OCI-LY1 (cell line): ENCODE results near the gene RAD23A.
"Not testable (repeated sequence)": the region's sequence is repeated elsewhere in the genome, so short reads cannot be mapped to it uniquely, and the experiment has no call there.

Experiments
- H2AFZ ChIP-seq: fragments of 200-600 bp; sonication (generic), shearing (Covaris generic); 2 replicates; pipeline ENCODE4 v1.6.0; 2014; ENCODE audit warnings: antibody characterized with exemption, mild to moderate bottlenecking, low read length
- H3F3A ChIP-seq: fragments of 200-600 bp; sonication (generic), shearing (Covaris generic); 2 replicates; pipeline ENCODE4 v1.6.0; 2014; ENCODE audit warnings: mild to moderate bottlenecking, antibody characterized with exemption, low read length, moderate library complexity; ENCODE audit not compliant: insufficient read depth
- H3K27ac ChIP-seq: fragments of 200-600 bp; sonication (generic); 2 replicates; pipeline ENCODE4 v1.5.1; 2014; ENCODE audit warnings: low read length, mixed run types, mild to moderate bottlenecking, low read depth; ENCODE audit not compliant: poor library complexity, severe bottlenecking
- H3K27me3 ChIP-seq: fragments of 200-600 bp; sonication (generic); 2 replicates; pipeline ENCODE4 v1.6.0; 2014; ENCODE audit warnings: antibody characterized with exemption, mild to moderate bottlenecking, low read length, moderate library complexity; ENCODE audit not compliant: insufficient read depth
- H3K36me3 ChIP-seq: fragments of 200-600 bp; sonication (generic); 2 replicates; pipeline ENCODE4 v1.6.1; 2014; ENCODE audit warnings: mild to moderate bottlenecking, antibody characterized with exemption, low read length, moderate library complexity, mixed read lengths; ENCODE audit not compliant: insufficient read depth
- H3K4me1 ChIP-seq: fragments of 200-600 bp; sonication (generic); 2 replicates; pipeline ENCODE4 v1.5.1; 2014; ENCODE audit warnings: mild to moderate bottlenecking, low read length, moderate library complexity; ENCODE audit not compliant: insufficient read depth, severe bottlenecking
- H3K4me2 ChIP-seq: fragments of 200-600 bp; sonication (generic), shearing (Covaris generic); 2 replicates; pipeline ENCODE4 v1.6.1; 2014; ENCODE audit warnings: low read length
- H3K4me3 ChIP-seq: fragments of 200-600 bp; sonication (generic); 2 replicates; pipeline ENCODE4 v1.5.1; 2014; ENCODE audit warnings: low read length, low read depth, mild to moderate bottlenecking, mixed read lengths; ENCODE audit not compliant: poor library complexity, severe bottlenecking
- H3K79me2 ChIP-seq: fragments of 200-600 bp; shearing (Covaris generic); 2 replicates; pipeline ENCODE4 v1.6.1; 2016; ENCODE audit warnings: mixed run types, low read length, mixed read lengths; ENCODE audit not compliant: insufficient read depth
- H3K9ac ChIP-seq: fragments of 200-600 bp; sonication (generic), shearing (Covaris generic); 2 replicates; pipeline ENCODE4 v1.6.1; 2014; ENCODE audit warnings: mild to moderate bottlenecking, low read length, mixed read lengths
- H3K9me2 ChIP-seq: fragments of 200-600 bp; sonication (generic), shearing (Covaris generic); 2 replicates; pipeline ENCODE4 v1.6.1; 2014; ENCODE audit warnings: low read depth, mild to moderate bottlenecking, low read length, mixed read lengths
- H3K9me3 ChIP-seq: fragments of 200-600 bp; shearing (Covaris generic); 2 replicates; pipeline ENCODE4 v1.6.1; 2014; ENCODE audit warnings: low read length, mixed read lengths
- H4K20me1 ChIP-seq: fragments of 200-600 bp; sonication (generic), shearing (Covaris generic); 2 replicates; pipeline ENCODE4 v1.6.0; 2016; ENCODE audit warnings: mild to moderate bottlenecking, low read length; ENCODE audit not compliant: insufficient read depth
- CTCF ChIP-seq: fragments of 200-600 bp; sonication (generic), shearing (Covaris generic); IDR thresholded peaks from 2 replicates; pipeline ENCODE4 v1.5.1; 2017; ENCODE audit warnings: mild to moderate bottlenecking, antibody characterized with exemption, low read length, moderate library complexity, mixed read lengths
- EZH2 ChIP-seq: fragments of 200-600 bp; sonication (generic), shearing (Covaris generic); IDR thresholded peaks from 2 replicates; pipeline ENCODE4 v1.8.0; 2017; ENCODE audit warnings: borderline replicate concordance, mixed run types, mild to moderate bottlenecking, antibody characterized with exemption, low read length, moderate library complexity, mixed read lengths

The RAD23A gene

GRCh38 chr19:12953138-12953798 is 7.6 kb downstream of the RAD23A start:
- Histone ChIP-seq H3K9me2 (no peaks in the 10 kb centered on the region), H3K4me2 (no peak overlapping the region), H2AFZ (no peak overlapping the region), H3K4me3 (no peak overlapping the region), H3K79me2 (no peaks in the 10 kb centered on the region), H3K36me3 (peaks cover 67% of the 10 kb centered on the region), H4K20me1 (no peaks in the 10 kb centered on the region), H3K9me3 (no peaks in the 10 kb centered on the region), H3F3A (peaks cover 14% of the 10 kb centered on the region), H3K27me3 (no peaks in the 10 kb centered on the region), H3K4me1 (peaks cover 28% of the 10 kb centered on the region), H3K27ac (peak overlapping the region; percentile 89), H3K9ac (no peak overlapping the region)
- TF ChIP-seq EZH2 (no peak), CTCF (no peak)

- Histone ChIP-seq H3K4me1 (peaks cover 28% of the 10 kb centered on the region), H3K27me3 (no peaks in the 10 kb centered on the region), H3K4me2 (peak overlapping the region; percentile 75), H3K9me3 (no peaks in the 10 kb centered on the region), H4K20me1 (no peaks in the 10 kb centered on the region), H2AFZ (no peak overlapping the region), H3K9me2 (no peaks in the 10 kb centered on the region), H3K36me3 (peaks cover 60% of the 10 kb centered on the region), H3K79me2 (no peaks in the 10 kb centered on the region), H3K9ac (peak overlapping the region; percentile 29; the same call in 1 of the 2 replicates), H3F3A (peaks cover 14% of the 10 kb centered on the region), H3K4me3 (peak overlapping the region; percentile 9), H3K27ac (peak overlapping the region; percentile 89)
- TF ChIP-seq EZH2 (no peak), CTCF (no peak)
These were observed 8.3 kb downstream of the RAD23A start for GRCh38 chr19:12953799-12954611.

- peaks cover 54% of the 10 kb centered on the region for H3K36me3 ChIP-seq
- no peaks in the 10 kb centered on the region for H3K27me3 ChIP-seq
- no peaks in the 10 kb centered on the region for H3K9me2 ChIP-seq
- no peaks in the 10 kb centered on the region for H3K9me3 ChIP-seq
- H3K9ac ChIP-seq = peak overlapping the region; percentile 29; the same call in 1 of the 2 replicates
- H3F3A ChIP-seq = peaks cover 14% of the 10 kb centered on the region
- H3K79me2 ChIP-seq = no peaks in the 10 kb centered on the region
- no peak overlapping the region for H2AFZ ChIP-seq
- H3K4me3 ChIP-seq = peak overlapping the region; percentile 9
- H3K27ac ChIP-seq = peak overlapping the region; percentile 89
- TF ChIP-seq CTCF (no peak), EZH2 (no peak)
- H4K20me1 ChIP-seq = no peaks in the 10 kb centered on the region
- H3K4me1 ChIP-seq = peaks cover 28% of the 10 kb centered on the region
- peak overlapping the region; percentile 75 for H3K4me2 ChIP-seq
These were observed 8.9 kb downstream of the RAD23A start for GRCh38 chr19:12954612-12954962.

- H3K9ac ChIP-seq = peak overlapping the region; percentile 74; the same call in 1 of the 2 replicates
- H3K4me1 ChIP-seq = peaks cover 28% of the 10 kb centered on the region
- H3F3A ChIP-seq = peaks cover 14% of the 10 kb centered on the region
- not testable (repeated sequence) for H3K9me2 ChIP-seq, H3K79me2 ChIP-seq, H3K9me3 ChIP-seq, H2AFZ ChIP-seq, H4K20me1 ChIP-seq, H3K27me3 ChIP-seq
- peak overlapping the region; percentile 77 for H3K4me3 ChIP-seq
- peak overlapping the region; percentile 75 for H3K4me2 ChIP-seq
- peaks cover 44% of the 10 kb centered on the region for H3K36me3 ChIP-seq
- H3K27ac ChIP-seq = peak overlapping the region; percentile 89
These were observed 9.9 kb downstream of the RAD23A start for GRCh38 chr19:12955575-12955974.
